Endothelial cell of umbilical vein (primary cell): ENCODE results near the gene PFKFB4. TPM values are rescaled to one million over a fixed set of nuclear protein-coding genes. Genes with fewer than 3 reads are reported as not detected.

Experiments used
- BruUV-seq: library from RNA; stranded (reverse); fragments of 400-500 nt; replicated peaks from 2 replicates; lab custom pipeline; 2021; lab: Mats Ljungman, UMichigan
- CTCF ChIA-PET: fragments of 300-600, 350-600 bp; sonication (Branson Sonifier 250); formaldehyde crosslinking; loops from one replicate; lab custom pipeline; 2021; ENCODE audit warnings: antibody characterized with exemption, inconsistent platforms; lab: Charles Lee
- POLR2A ChIA-PET: fragments of 300-600, 350-600 bp; sonication (Branson Sonifier 250); formaldehyde crosslinking; loops from one replicate; lab custom pipeline; 2021; ENCODE audit warnings: antibody characterized with exemption, inconsistent platforms; lab: Charles Lee
- DNase-seq: peaks from one replicate; pipeline ENCODE4 v3.0.0-alpha.2; 2011; ENCODE audit warnings: low read depth, low spot score
- FAIRE-seq: peaks from 2 replicates; lab custom pipeline; 2011; peaks lifted over from hg19 to GRCh38; lab: Jason Lieb, UNC
- H2AFZ ChIP-seq: 2 replicates; pipeline ENCODE4 v1.6.0; 2012; ENCODE audit warnings: low read depth, low read length, control low read depth, inconsistent platforms
- H3K27ac ChIP-seq: 2 replicates; pipeline ENCODE4 v1.5.1; 2011; ENCODE audit warnings: low read depth, mild to moderate bottlenecking, control low read depth, low read length, moderate library complexity; ENCODE audit not compliant: insufficient read depth
- H3K27me3 ChIP-seq, 2 experiments: 2 replicates each; pipeline versions ENCODE4 v1.6.0 to v1.6.1; 2011; ENCODE audit warnings: low read length in 2 of 2, mixed read lengths in 1 of 2; ENCODE audit not compliant: control insufficient read depth in 2 of 2, insufficient read depth in 2 of 2
- H3K36me3 ChIP-seq, 2 experiments: 2 replicates in 1 of 2; 3 replicates in 1 of 2; pipeline ENCODE4 v1.5.1; 2011; ENCODE audit warnings: low read length in 2 of 2, mild to moderate bottlenecking in 1 of 2, moderate library complexity in 1 of 2; ENCODE audit not compliant: control insufficient read depth in 2 of 2, insufficient read depth in 2 of 2; ENCODE audit errors: extremely low read depth in 1 of 2
- H3K4me1 ChIP-seq: 3 replicates; pipeline ENCODE4 v1.5.1; 2011; ENCODE audit warnings: mild to moderate bottlenecking, low read length; ENCODE audit not compliant: control insufficient read depth, insufficient read depth; ENCODE audit errors: extremely low read depth
- H3K4me2 ChIP-seq: 2 replicates; pipeline ENCODE4 v1.6.1; 2011; ENCODE audit warnings: low read length, control low read depth, mixed read lengths; ENCODE audit not compliant: insufficient read depth
- H3K4me3 ChIP-seq, 3 experiments: fragments of 200-600 bp in 1 of 3; sonication (generic), shearing (Covaris generic) in 1 of 3; replicated peaks in 1 of 3; 2 replicates each; pipeline ENCODE4 v1.5.1; 2011 to 2016; ENCODE audit warnings: control low read depth in 3 of 3, low read length in 3 of 3, mild to moderate bottlenecking in 2 of 3, inconsistent platforms in 1 of 3, low read depth in 1 of 3, moderate library complexity in 1 of 3; ENCODE audit not compliant: insufficient read depth in 1 of 3
- H3K79me2 ChIP-seq: 2 replicates; pipeline ENCODE4 v1.6.0; 2012; ENCODE audit warnings: low read length, inconsistent platforms; ENCODE audit not compliant: control insufficient read depth, insufficient read depth
- H3K9ac ChIP-seq: replicated peaks from 2 replicates; pipeline ENCODE3; 2011; ENCODE audit warnings: low read length, control low read depth; ENCODE audit not compliant: insufficient read depth; ENCODE audit errors: extremely low read depth
- H3K9me1 ChIP-seq: replicated peaks from 3 replicates; pipeline ENCODE4 v1.6.0; 2011; ENCODE audit warnings: mild to moderate bottlenecking, low read length; ENCODE audit not compliant: control insufficient read depth, insufficient read depth; ENCODE audit errors: extremely low read depth
- H3K9me3 ChIP-seq: replicated peaks from 2 replicates; pipeline ENCODE4 v1.5.1; 2012; ENCODE audit warnings: low read length, inconsistent platforms; ENCODE audit not compliant: control insufficient read depth, insufficient read depth
- H4K20me1 ChIP-seq: replicated peaks from 2 replicates; pipeline ENCODE3; 2011; ENCODE audit warnings: mild to moderate bottlenecking, low read length; ENCODE audit not compliant: control insufficient read depth, insufficient read depth; ENCODE audit errors: extremely low read depth
- CTCF ChIP-seq, 2 donors: IDR thresholded peaks; 1 replicate in 1 of 2; 2 replicates in 1 of 2; pipeline ENCODE4 v1.5.1; 2011; ENCODE audit warnings: low read length in 2 of 2, mild to moderate bottlenecking in 2 of 2, moderate library complexity in 2 of 2, control low read depth in 1 of 2, inconsistent platforms in 1 of 2, low read depth in 1 of 2; ENCODE audit not compliant: insufficient read depth in 1 of 2; ENCODE audit errors: extremely low read depth in 1 of 2
- POLR2A ChIP-seq: IDR thresholded peaks from 2 replicates; pipeline ENCODE4 v1.6.1; 2012; ENCODE audit warnings: low read depth, mild to moderate bottlenecking, control low read depth, low read length
- dilution Hi-C: fragments of 300-500 bp; cut with MboI; formaldehyde crosslinking; loops from one replicate; pipeline ENCODE4 v1.15.0; 2019; ENCODE audit warnings: low sequenced_read_pairs; ENCODE audit not compliant: extremely low pct_ligation_motif_present
- intact Hi-C: fragments of 100-400 bp; cut with micrococcal nuclease; formaldehyde crosslinking; loops from one replicate; pipeline ENCODE4 v1.10.0; 2022
- polyA plus RNA-seq, 4 experiments: library from polyadenylated mRNA; depleted of rRNA in 3 of 4; stranded (reverse) in 3 of 4; unstranded in 1 of 4; fragments of >200 nt; gene quantifications; 2 replicates each; pipeline versions ENCODE4 v1.2.1 to v1.2.3, GENCODE V29; 2011 to 2012; ENCODE audit warnings: missing spikeins in 1 of 4
- total RNA-seq: library from RNA; stranded (reverse); gene quantifications from 2 replicates; pipeline ENCODE4 v1.2.3, GENCODE V29; 2021

PFKFB4 gene
- total and polyA plus RNA-seq, 2 donors (not counting 3 experiments of a cell fraction or from before 2014, with no cell fraction given): 4.0 to 4.2 TPM

DNA sequence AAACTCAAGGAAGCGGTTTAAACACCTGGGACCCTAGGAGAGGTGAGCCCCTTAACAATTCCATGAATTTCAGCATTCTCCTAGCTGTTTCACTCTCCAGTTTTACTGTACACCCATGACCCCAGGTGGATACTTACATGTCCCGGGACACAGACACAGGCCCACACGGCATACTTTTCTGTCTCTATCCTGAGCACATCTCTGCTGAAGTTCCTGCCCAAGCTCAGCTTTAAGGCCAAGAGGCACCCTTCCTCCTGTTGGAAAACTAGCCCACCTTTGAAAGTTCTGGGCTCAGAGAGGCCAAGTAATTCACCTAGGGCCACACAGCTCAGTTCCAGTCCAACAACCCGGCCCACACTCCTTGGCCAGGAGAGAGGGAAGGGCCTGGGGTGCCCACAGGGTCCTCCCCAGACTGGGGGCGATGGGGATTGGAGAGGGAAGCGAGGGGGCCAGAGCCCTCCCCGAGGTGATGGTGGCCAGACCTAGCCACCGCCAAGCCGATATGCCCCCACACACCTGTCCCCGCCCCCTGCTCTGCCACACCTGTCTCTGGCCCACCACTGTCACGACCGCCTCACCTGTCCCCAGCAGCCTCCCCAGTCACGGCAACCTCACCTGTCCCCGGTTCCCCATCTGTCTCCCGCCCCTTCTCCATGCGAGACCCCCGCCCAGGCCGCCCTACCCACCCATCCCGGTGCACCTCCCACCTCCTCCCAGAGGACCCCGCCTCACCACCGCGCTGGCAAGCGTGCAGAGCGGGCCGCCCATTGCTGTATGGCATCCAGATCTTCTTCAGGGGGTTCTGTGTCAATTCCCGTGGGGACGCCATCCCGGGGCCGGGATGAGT, 431 bp downstream of the PFKFB4 start:
- Histone ChIP-seq H3K4me3 (peak overlapping the region; percentile 34 to 63 (median 40)), H2AFZ (peak overlapping the region; percentile 88), H3K27me3 (no peaks in the 10 kb centered on the region), H3K4me1 (peaks cover 12% of the 10 kb centered on the region), H3K9ac (no peak overlapping the region), H3K4me2 (peak overlapping the region; percentile 35), H4K20me1 (no peaks in the 10 kb centered on the region), H3K9me3 (no peaks in the 10 kb centered on the region), H3K9me1 (no peaks in the 10 kb centered on the region), H3K36me3 (no peaks in the 10 kb centered on the region), H3K79me2 (no peaks in the 10 kb centered on the region), H3K27ac (no peak overlapping the region)
- TF ChIP-seq POLR2A: peak; percentile 24
- no peak for TF ChIP-seq CTCF (IDR thresholded peaks at IDR 0.05; ENCODE audit: extremely low read depth in 1 of 2, insufficient read depth in 1 of 2, low read depth in 1 of 2, low read length in 2 of 2)
- dilution Hi-C loops: no loop called here
- ChIA-PET POLR2A (interaction anchor here (0.9 kb wide), 1 partner anchor 107 kb away, joined by 3 read pairs; no protein-coding TSS in a partner anchor), CTCF (interaction anchor here (0.8 to 6.8 kb wide), 9 partner anchors 7 to 156 kb away, joined by 3 to 38 read pairs (median 5); partner anchors contain the start of gene SLC26A6)
- DNase-seq: no peak
- no TSS peak for BruUV-seq
- intact Hi-C loops: loop anchor here (2.0 kb wide), 2 partner anchors 51 to 53 kb away; partner anchors contain the start of genes SHISA5 and UQCRC1
- FAIRE-seq: no peak
